Body of pancreas (tissue), 4 donors: ENCODE data around the gene NUDT14.

Experiments used
- POLR2A ChIP-seq, 3 donors: fragments of 450-650 bp; IDR thresholded peaks; one replicate each; pipeline ENCODE4 v1.6.1; 2016; ENCODE audit warnings: antibody characterized with exemption in 3 of 3, mild to moderate bottlenecking in 2 of 3
- TF ChIP-seq, protein P1 (sequence below), 7 experiments: fragments of 450-650 bp in 4 of 7; fragments of 200-600 bp in 3 of 7; sonication (generic) in 3 of 7; IDR thresholded peaks; one replicate each; pipeline ENCODE4 v1.5.1; 2016 to 2019; ENCODE audit warnings: antibody characterized with exemption in 7 of 7

DNA sequence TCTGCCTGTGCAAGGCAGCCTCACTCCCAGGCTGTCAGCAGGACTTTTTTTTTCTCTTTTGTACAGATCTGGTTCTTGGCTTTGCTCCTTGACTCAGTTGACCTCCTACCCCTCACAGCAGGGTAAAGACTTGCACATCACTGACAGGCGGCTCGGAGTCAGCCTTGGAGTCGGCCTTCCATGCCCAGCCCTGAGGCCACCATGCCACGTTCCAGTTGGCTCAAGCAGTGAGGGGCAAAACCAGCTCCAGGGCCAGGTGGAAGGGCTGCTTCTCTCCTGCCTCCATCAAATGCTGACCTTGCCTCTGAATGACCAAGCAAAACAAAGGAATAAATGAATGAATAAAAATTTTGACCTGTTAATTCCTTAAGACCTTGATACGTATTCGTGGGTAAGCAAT, 40.1 kb downstream of the NUDT14 start:
- TF ChIP-seq, protein P1, sequence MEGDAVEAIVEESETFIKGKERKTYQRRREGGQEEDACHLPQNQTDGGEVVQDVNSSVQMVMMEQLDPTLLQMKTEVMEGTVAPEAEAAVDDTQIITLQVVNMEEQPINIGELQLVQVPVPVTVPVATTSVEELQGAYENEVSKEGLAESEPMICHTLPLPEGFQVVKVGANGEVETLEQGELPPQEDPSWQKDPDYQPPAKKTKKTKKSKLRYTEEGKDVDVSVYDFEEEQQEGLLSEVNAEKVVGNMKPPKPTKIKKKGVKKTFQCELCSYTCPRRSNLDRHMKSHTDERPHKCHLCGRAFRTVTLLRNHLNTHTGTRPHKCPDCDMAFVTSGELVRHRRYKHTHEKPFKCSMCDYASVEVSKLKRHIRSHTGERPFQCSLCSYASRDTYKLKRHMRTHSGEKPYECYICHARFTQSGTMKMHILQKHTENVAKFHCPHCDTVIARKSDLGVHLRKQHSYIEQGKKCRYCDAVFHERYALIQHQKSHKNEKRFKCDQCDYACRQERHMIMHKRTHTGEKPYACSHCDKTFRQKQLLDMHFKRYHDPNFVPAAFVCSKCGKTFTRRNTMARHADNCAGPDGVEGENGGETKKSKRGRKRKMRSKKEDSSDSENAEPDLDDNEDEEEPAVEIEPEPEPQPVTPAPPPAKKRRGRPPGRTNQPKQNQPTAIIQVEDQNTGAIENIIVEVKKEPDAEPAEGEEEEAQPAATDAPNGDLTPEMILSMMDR (IDR thresholded peaks at IDR 0.05) = no peak
- no peak for TF ChIP-seq POLR2A (IDR thresholded peaks at IDR 0.05)
